NCI-H345 treated with DMSO at 0.1 percent for 48 hours (cell line): ENCODE measurements around the gene ABLIM1.

Source experiments
- DNase-seq: peaks from one replicate; lab custom pipeline; 2025; ENCODE audit not compliant: unreplicated experiment; lab: John Stamatoyannopoulos, UW

ABLIM1 gene

GRCh38 chr10:114624422-114624821 is 33.7 kb downstream of the ABLIM1 start:
- DNase-seq: no peak

- DNase-seq: no peak
Measured at GRCh38 chr10:114623661-114624294, 34.3 kb downstream of the ABLIM1 start.

- DNase-seq: no peak
Measured at GRCh38 chr10:114623155-114623554, 34.9 kb downstream of the ABLIM1 start.

GRCh38 chr10:114618722-114619121 is 39.4 kb downstream of the ABLIM1 start:
- no peak for DNase-seq

- no peak for DNase-seq
Measured at GRCh38 chr10:114616516-114616915, 41.6 kb downstream of the ABLIM1 start.

GRCh38 chr10:114616103-114616502 is 42.0 kb downstream of the ABLIM1 start:
- no peak for DNase-seq

- DNase-seq: no peak
Measured at GRCh38 chr10:114615600-114616007, 42.5 kb downstream of the ABLIM1 start.

- DNase-seq: no peak
Measured at GRCh38 chr10:114613237-114613979, 44.7 kb downstream of the ABLIM1 start.

GRCh38 chr10:114611617-114612016 is 46.5 kb downstream of the ABLIM1 start:
- DNase-seq: no peak

- DNase-seq: no peak
Measured at GRCh38 chr10:114609518-114610426, 48.3 kb downstream of the ABLIM1 start.

GRCh38 chr10:114607358-114607998 is 50.6 kb downstream of the ABLIM1 start:
- DNase-seq: no peak

GRCh38 chr10:114605155-114605797 is 52.8 kb downstream of the ABLIM1 start:
- DNase-seq: no peak

GRCh38 chr10:114604357-114605130 is 53.5 kb downstream of the ABLIM1 start:
- no peak for DNase-seq

- DNase-seq: no peak
Measured at GRCh38 chr10:114603948-114604347, 54.1 kb downstream of the ABLIM1 start.

- no peak for DNase-seq
Measured at GRCh38 chr10:114603303-114603702, 54.8 kb downstream of the ABLIM1 start.

GRCh38 chr10:114600057-114600456 is 58.0 kb downstream of the ABLIM1 start:
- DNase-seq: no peak

- no peak for DNase-seq
Measured at GRCh38 chr10:114596793-114597192, 61.3 kb downstream of the ABLIM1 start.

GRCh38 chr10:114593816-114594468 is 64.1 kb downstream of the ABLIM1 start:
- DNase-seq: no peak

GRCh38 chr10:114593240-114593792 is 64.8 kb downstream of the ABLIM1 start:
- DNase-seq: no peak
